ENCODE results near the gene PSME4.

Gene PSME4

GRCh38 chr2:53820048-53820447 lies 150.7 kb downstream of the PSME4 start:
- no peaks in the 10 kb centered on the region for H3K27me3 ChIP-seq
- TF ChIP-seq CTCF (IDR thresholded peaks at IDR 0.05), result no peak
- no peaks in the 10 kb centered on the region for H3K4me1 ChIP-seq (ENCODE audit: control insufficient read depth in 1 of 2, insufficient read depth in 1 of 2, low read depth in 1 of 2, low read length in 1 of 2)
- H3K36me3 ChIP-seq, result peaks cover 43% of the 10 kb centered on the region
- no peak overlapping the region for H3K4me3 ChIP-seq (ENCODE audit: low read depth in 1 of 2, low read length in 1 of 2)
- no peaks in the 10 kb centered on the region for H3K9me3 ChIP-seq
- no peak overlapping the region for H3K27ac ChIP-seq

GRCh38 chr2:53819634-53820033 lies 151.2 kb downstream of the PSME4 start:
- no peak for TF ChIP-seq CTCF (IDR thresholded peaks at IDR 0.05)
- no peak overlapping the region for H3K27ac ChIP-seq
- no peak overlapping the region for H3K4me3 ChIP-seq (ENCODE audit: low read depth in 1 of 2, low read length in 1 of 2)
- no peaks in the 10 kb centered on the region for H3K4me1 ChIP-seq (ENCODE audit: control insufficient read depth in 1 of 2, insufficient read depth in 1 of 2, low read depth in 1 of 2, low read length in 1 of 2)
- H3K36me3 ChIP-seq, result peaks cover 45% of the 10 kb centered on the region
- no peaks in the 10 kb centered on the region for H3K27me3 ChIP-seq
- no peaks in the 10 kb centered on the region for H3K9me3 ChIP-seq

- H3K27ac ChIP-seq, result no peak overlapping the region
- no peaks in the 10 kb centered on the region for H3K27me3 ChIP-seq
- H3K9me3 ChIP-seq, result no peaks in the 10 kb centered on the region
- peaks cover 45% of the 10 kb centered on the region for H3K36me3 ChIP-seq
- H3K4me1 ChIP-seq (ENCODE audit: control insufficient read depth in 1 of 2, insufficient read depth in 1 of 2, low read depth in 1 of 2, low read length in 1 of 2), result no peaks in the 10 kb centered on the region
- no peak for TF ChIP-seq CTCF (IDR thresholded peaks at IDR 0.05)
- H3K4me3 ChIP-seq (ENCODE audit: low read depth in 1 of 2, low read length in 1 of 2), result no peak overlapping the region
Observed at GRCh38 chr2:53818854-53819435, 151.8 kb downstream of the PSME4 start.
